ENCODE measurements around the gene LHX6.

- TF ChIP-seq CTCF (IDR thresholded peaks at IDR 0.05), result no peak
- no peak for TF ChIP-seq POLR2A (IDR thresholded peaks at IDR 0.05)
- no peak for TF ChIP-seq POLR2AphosphoS5 (IDR thresholded peaks at IDR 0.05)
Measured at GRCh38 chr9:122252796-122253195, 24.0 kb upstream of the LHX6 start.
